A549 (cell line): Measurements from ENCODE around the gene SF1.

Source experiments
- CBX8 ChIP-seq: fragments of 200-600 bp; sonication (generic); IDR thresholded peaks from 2 replicates; pipeline ENCODE4 v1.6.1; 2016
- CTCF ChIP-seq: fragments of >200 bp; sonication (Bioruptor Twin); formaldehyde crosslinking; IDR thresholded peaks from 3 replicates; pipeline ENCODE4 v1.5.1; 2016
- MYC ChIP-seq: IDR thresholded peaks from 2 replicates; pipeline ENCODE4 v1.6.1; 2012; ENCODE audit warnings: mild to moderate bottlenecking, inconsistent platforms, low read length, improper control_type of control experiment, borderline replicate concordance
- NR3C1 ChIP-seq: fragments of >200 bp; sonication (Bioruptor Twin); formaldehyde crosslinking; IDR thresholded peaks from 3 replicates; pipeline ENCODE4 v1.6.1; 2017
- POLR2A ChIP-seq: IDR thresholded peaks from 2 replicates; pipeline ENCODE4 v1.6.1; 2012; ENCODE audit warnings: mild to moderate bottlenecking, low read length
- RAD21 ChIP-seq, 2 experiments: fragments of >200 bp in 1 of 2; sonication (Bioruptor Twin) in 1 of 2; formaldehyde crosslinking in 1 of 2; IDR thresholded peaks in 1 of 2; conservative IDR thresholded peaks in 1 of 2; 2 replicates in 1 of 2; 3 replicates in 1 of 2; pipeline ENCODE4 v1.6.1; 2012 to 2018; ENCODE audit warnings: inconsistent platforms in 1 of 2
- TF ChIP-seq, protein P1 (sequence below): fragments of 450-650 bp; IDR thresholded peaks from 2 replicates; pipeline ENCODE4 v1.6.1; 2014; ENCODE audit warnings: antibody characterized with exemption
- TF ChIP-seq, protein P2 (sequence below): fragments of 200-600 bp; sonication (generic); IDR thresholded peaks from 2 replicates; pipeline ENCODE4 v1.6.1; 2016; ENCODE audit warnings: antibody characterized with exemption, mild to moderate bottlenecking, moderate library complexity
- TF ChIP-seq, protein P3 (sequence below): IDR thresholded peaks from 2 replicates; pipeline ENCODE4 v1.6.1; 2012; ENCODE audit warnings: low read depth, borderline replicate concordance

GRCh38 chr11:64791781-64792291, 13.5 kb upstream of the SF1 start:
- TF ChIP-seq, protein P1, sequence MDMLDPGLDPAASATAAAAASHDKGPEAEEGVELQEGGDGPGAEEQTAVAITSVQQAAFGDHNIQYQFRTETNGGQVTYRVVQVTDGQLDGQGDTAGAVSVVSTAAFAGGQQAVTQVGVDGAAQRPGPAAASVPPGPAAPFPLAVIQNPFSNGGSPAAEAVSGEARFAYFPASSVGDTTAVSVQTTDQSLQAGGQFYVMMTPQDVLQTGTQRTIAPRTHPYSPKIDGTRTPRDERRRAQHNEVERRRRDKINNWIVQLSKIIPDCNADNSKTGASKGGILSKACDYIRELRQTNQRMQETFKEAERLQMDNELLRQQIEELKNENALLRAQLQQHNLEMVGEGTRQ: no peak
- TF ChIP-seq CTCF (no peak), MYC (no peak), RAD21 (conservative IDR thresholded peaks at IDR 0.05 in 1 of 2, IDR thresholded peaks at IDR 0.05 in 1 of 2) (no peak), CBX8 (no peak), NR3C1 (no peak), POLR2A (no peak)
- TF ChIP-seq, protein P2, sequence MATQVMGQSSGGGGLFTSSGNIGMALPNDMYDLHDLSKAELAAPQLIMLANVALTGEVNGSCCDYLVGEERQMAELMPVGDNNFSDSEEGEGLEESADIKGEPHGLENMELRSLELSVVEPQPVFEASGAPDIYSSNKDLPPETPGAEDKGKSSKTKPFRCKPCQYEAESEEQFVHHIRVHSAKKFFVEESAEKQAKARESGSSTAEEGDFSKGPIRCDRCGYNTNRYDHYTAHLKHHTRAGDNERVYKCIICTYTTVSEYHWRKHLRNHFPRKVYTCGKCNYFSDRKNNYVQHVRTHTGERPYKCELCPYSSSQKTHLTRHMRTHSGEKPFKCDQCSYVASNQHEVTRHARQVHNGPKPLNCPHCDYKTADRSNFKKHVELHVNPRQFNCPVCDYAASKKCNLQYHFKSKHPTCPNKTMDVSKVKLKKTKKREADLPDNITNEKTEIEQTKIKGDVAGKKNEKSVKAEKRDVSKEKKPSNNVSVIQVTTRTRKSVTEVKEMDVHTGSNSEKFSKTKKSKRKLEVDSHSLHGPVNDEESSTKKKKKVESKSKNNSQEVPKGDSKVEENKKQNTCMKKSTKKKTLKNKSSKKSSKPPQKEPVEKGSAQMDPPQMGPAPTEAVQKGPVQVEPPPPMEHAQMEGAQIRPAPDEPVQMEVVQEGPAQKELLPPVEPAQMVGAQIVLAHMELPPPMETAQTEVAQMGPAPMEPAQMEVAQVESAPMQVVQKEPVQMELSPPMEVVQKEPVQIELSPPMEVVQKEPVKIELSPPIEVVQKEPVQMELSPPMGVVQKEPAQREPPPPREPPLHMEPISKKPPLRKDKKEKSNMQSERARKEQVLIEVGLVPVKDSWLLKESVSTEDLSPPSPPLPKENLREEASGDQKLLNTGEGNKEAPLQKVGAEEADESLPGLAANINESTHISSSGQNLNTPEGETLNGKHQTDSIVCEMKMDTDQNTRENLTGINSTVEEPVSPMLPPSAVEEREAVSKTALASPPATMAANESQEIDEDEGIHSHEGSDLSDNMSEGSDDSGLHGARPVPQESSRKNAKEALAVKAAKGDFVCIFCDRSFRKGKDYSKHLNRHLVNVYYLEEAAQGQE: no peak
- TF ChIP-seq, protein P3, sequence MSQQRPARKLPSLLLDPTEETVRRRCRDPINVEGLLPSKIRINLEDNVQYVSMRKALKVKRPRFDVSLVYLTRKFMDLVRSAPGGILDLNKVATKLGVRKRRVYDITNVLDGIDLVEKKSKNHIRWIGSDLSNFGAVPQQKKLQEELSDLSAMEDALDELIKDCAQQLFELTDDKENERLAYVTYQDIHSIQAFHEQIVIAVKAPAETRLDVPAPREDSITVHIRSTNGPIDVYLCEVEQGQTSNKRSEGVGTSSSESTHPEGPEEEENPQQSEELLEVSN: no peak
